T-cell (primary cell): ENCODE results near the gene GRM1. TPM values are rescaled to one million over a fixed set of nuclear protein-coding genes. Genes with fewer than 3 reads are reported as not detected.

Experiments
- ATAC-seq, 4 experiments: fragments of 200-7000 bp in 3 of 4; fragments of 150-1000 bp in 1 of 4; cut with Tn5 transposase; replicated peaks in 1 of 4; 1 replicate in 3 of 4; 2 replicates in 1 of 4; pipeline ENCODE4 v1.10.0; 2021; ENCODE audit warnings: moderate library complexity in 3 of 4, mild to moderate bottlenecking in 2 of 4, moderate number of reproducible peaks in 1 of 4
- CTCF ChIA-PET, 2 donors: fragments of 300-600 bp; sonication (Branson Sonifier 250); formaldehyde crosslinking; loops; one replicate each; lab custom pipeline; 2022; ENCODE audit warnings: antibody characterized with exemption in 2 of 2; lab: Charles Lee
- POLR2A ChIA-PET, 2 donors: fragments of 300-600 bp; sonication (Branson Sonifier 250); formaldehyde crosslinking; loops; one replicate each; lab custom pipeline; 2022; ENCODE audit warnings: antibody characterized with exemption in 2 of 2; lab: Charles Lee
- DNase-seq, 35 experiments: peaks; one replicate each; pipeline versions ENCODE4 v3.0.0 to v3.0.0-alpha.2; 2013 to 2023
- H3K27ac ChIP-seq: one replicate; pipeline ENCODE4 v1.5.1; 2013; ENCODE audit warnings: low read length
- H3K27me3 ChIP-seq, 2 experiments: replicated peaks in 1 of 2; 1 replicate in 1 of 2; 2 replicates in 1 of 2; pipeline versions ENCODE4 v1.6.1 to v1.7.0; 2013; ENCODE audit warnings: low read length in 1 of 2, mixed read lengths in 1 of 2; ENCODE audit not compliant: control insufficient read depth in 2 of 2, insufficient read depth in 2 of 2; ENCODE audit errors: extremely low read depth in 1 of 2
- H3K36me3 ChIP-seq, 2 donors: 1 replicate in 1 of 2; 2 replicates in 1 of 2; pipeline versions ENCODE4 v1.6.1 to v1.7.0; 2013; ENCODE audit warnings: low read length in 1 of 2; ENCODE audit not compliant: control insufficient read depth in 2 of 2, insufficient read depth in 1 of 2; ENCODE audit errors: extremely low read depth in 1 of 2
- H3K4me1 ChIP-seq, 2 experiments: 1 replicate in 1 of 2; 2 replicates in 1 of 2; pipeline versions ENCODE4 v1.6.1 to v1.7.0; 2013; ENCODE audit warnings: low read length in 2 of 2, mixed read lengths in 1 of 2; ENCODE audit not compliant: insufficient read depth in 2 of 2, control insufficient read depth in 1 of 2; ENCODE audit errors: extremely low read depth in 1 of 2
- H3K4me3 ChIP-seq, 2 donors: 1 replicate in 1 of 2; 2 replicates in 1 of 2; pipeline versions ENCODE4 v1.5.1 to v1.7.0; 2013; ENCODE audit warnings: mild to moderate bottlenecking in 2 of 2, low read length in 1 of 2, moderate library complexity in 1 of 2; ENCODE audit not compliant: control insufficient read depth in 1 of 2; ENCODE audit errors: extremely low read depth in 1 of 2
- H3K9me3 ChIP-seq: 2 replicates; pipeline ENCODE4 v1.7.0; 2013
- H3K27ac Mint-ChIP-seq, 2 donors: one replicate each; pipeline ENCODE4 v1.8.0; 2020 to 2021; ENCODE audit warnings: mild to moderate bottlenecking in 2 of 2, mixed read lengths in 2 of 2
- H3K27me3 Mint-ChIP-seq, 2 donors: one replicate each; pipeline ENCODE4 v1.8.0; 2021 to 2022; ENCODE audit warnings: mixed read lengths in 2 of 2
- H3K36me3 Mint-ChIP-seq: one replicate; pipeline ENCODE4 v1.8.0; 2021; ENCODE audit warnings: mixed read lengths
- H3K4me1 Mint-ChIP-seq, 3 donors: one replicate each; pipeline ENCODE4 v1.8.0; 2020 to 2022; ENCODE audit warnings: mixed read lengths in 3 of 3, mild to moderate bottlenecking in 1 of 3
- H3K4me3 Mint-ChIP-seq, 3 donors: one replicate each; pipeline ENCODE4 v1.8.0; 2020 to 2022; ENCODE audit warnings: mild to moderate bottlenecking in 3 of 3, mixed read lengths in 3 of 3, moderate library complexity in 3 of 3
- H3K9me3 Mint-ChIP-seq, 3 donors: one replicate each; pipeline ENCODE4 v1.8.0; 2020 to 2022; ENCODE audit warnings: mixed read lengths in 3 of 3
- WGBS: methylation state at CpG from one replicate; pipeline ENCODE4 v1.1.5; 2013; ENCODE audit warnings: missing lambda C conversion rate; ENCODE audit not compliant: insufficient coverage; 5-methylcytosine and 5-hydroxymethylcytosine counted together
- total RNA-seq, 35 experiments: library from RNA in 6 of 35; stranded (reverse) in 6 of 35; fragments of 120-200 nt in 1 of 35; gene quantifications; one replicate each; pipeline versions ENCODE4 v1.2.1 to v1.2.4 and lab custom pipeline; 2013 to 2026

The GRM1 gene
- total RNA-seq, 5 donors from 2014 or later (not counting 1 experiment from before 2014, with no cell fraction given) = not detected

DNA sequence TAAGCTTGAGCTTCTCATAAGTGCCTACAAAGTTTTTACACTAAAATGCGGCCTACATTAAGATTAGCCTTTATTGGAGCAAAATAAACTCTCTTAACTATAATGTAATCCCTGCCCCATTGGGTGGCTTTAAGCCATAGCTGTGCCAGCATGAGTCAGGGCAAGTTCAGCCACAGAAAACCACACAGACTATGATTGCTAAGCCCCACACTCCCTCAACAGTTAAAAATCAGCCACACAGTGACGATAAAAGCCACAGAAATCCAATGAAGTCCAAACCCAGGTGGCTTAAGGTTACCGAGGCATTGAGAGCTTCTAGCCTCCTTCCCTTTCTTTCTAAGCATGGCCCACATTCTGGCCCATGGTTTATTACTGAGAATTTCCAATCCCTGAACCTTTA, 61.6 kb downstream of the GRM1 start:
- H3K27me3 Mint-ChIP-seq = peaks cover 2 to 4% of the 10 kb centered on the region in 2 donors
- H3K9me3 ChIP-seq = no peaks in the 10 kb centered on the region
- 65% methylated on average over 2 of the region's 3 CpGs for WGBS
- no peak overlapping the region for H3K4me3 Mint-ChIP-seq
- no peak overlapping the region for H3K4me3 ChIP-seq
- no peak overlapping the region for H3K27ac ChIP-seq
- no peak overlapping the region for H3K27ac Mint-ChIP-seq
- no peaks in the 10 kb centered on the region for H3K27me3 ChIP-seq
- no peaks in the 10 kb centered on the region for H3K36me3 Mint-ChIP-seq
- POLR2A ChIA-PET = interaction anchor here in 1 of 2 donors (0.6 kb wide), 1 partner anchor 26 kb away, joined by 4 read pairs; no protein-coding TSS in a partner anchor
- no peak for ATAC-seq
- no peaks in the 10 kb centered on the region for H3K4me1 Mint-ChIP-seq
- CTCF ChIA-PET = no interaction called here
- no peak for DNase-seq
- H3K4me1 ChIP-seq = no peaks in the 10 kb centered on the region
- H3K36me3 ChIP-seq = no peaks in the 10 kb centered on the region
- no peaks in the 10 kb centered on the region for H3K9me3 Mint-ChIP-seq

GRCh38 chr6:146092961-146093686, 64.3 kb downstream of the GRM1 start:
- no peak overlapping the region for H3K4me3 ChIP-seq
- H3K4me1 ChIP-seq = no peaks in the 10 kb centered on the region
- H3K27me3 ChIP-seq = no peaks in the 10 kb centered on the region
- no peak for DNase-seq
- Mint-ChIP-seq H3K9me3 (no peaks in the 10 kb centered on the region), H3K27ac (no peak overlapping the region), H3K36me3 (no peaks in the 10 kb centered on the region), H3K4me3 (no peak overlapping the region), H3K27me3 (peaks cover 0 to 4% of the 10 kb centered on the region in 2 donors), H3K4me1 (no peaks in the 10 kb centered on the region)
- no peak for ATAC-seq
- POLR2A ChIA-PET = no interaction called here
- H3K36me3 ChIP-seq = no peaks in the 10 kb centered on the region
- no CpG with 5 or more reads among the region's 3 CpGs for WGBS
- CTCF ChIA-PET = no interaction called here
- H3K9me3 ChIP-seq = no peaks in the 10 kb centered on the region
- no peak overlapping the region for H3K27ac ChIP-seq

GRCh38 chr6:146095481-146095880, 66.6 kb downstream of the GRM1 start:
- DNase-seq = no peak
- H3K4me3 Mint-ChIP-seq = no peak overlapping the region
- H3K27me3 ChIP-seq = no peaks in the 10 kb centered on the region
- no peak overlapping the region for H3K4me3 ChIP-seq
- H3K4me1 Mint-ChIP-seq = no peaks in the 10 kb centered on the region
- no peaks in the 10 kb centered on the region for H3K9me3 Mint-ChIP-seq
- no peak for ATAC-seq
- peaks cover 0 to 4% of the 10 kb centered on the region in 2 donors for H3K27me3 Mint-ChIP-seq
- no peaks in the 10 kb centered on the region for H3K36me3 ChIP-seq
- H3K4me1 ChIP-seq = no peaks in the 10 kb centered on the region
- ChIA-PET CTCF (no interaction called here), POLR2A (no interaction called here)
- no peak overlapping the region for H3K27ac Mint-ChIP-seq
- no peaks in the 10 kb centered on the region for H3K9me3 ChIP-seq
- no CpG with 5 or more reads among the region's 2 CpGs for WGBS
- no peak overlapping the region for H3K27ac ChIP-seq
- no peaks in the 10 kb centered on the region for H3K36me3 Mint-ChIP-seq

GRCh38 chr6:146097586-146097985, 68.7 kb downstream of the GRM1 start:
- H3K27me3 ChIP-seq = no peaks in the 10 kb centered on the region
- no peaks in the 10 kb centered on the region for H3K4me1 ChIP-seq
- no peaks in the 10 kb centered on the region for H3K9me3 ChIP-seq
- no peaks in the 10 kb centered on the region for H3K36me3 ChIP-seq
- Mint-ChIP-seq H3K9me3 (no peaks in the 10 kb centered on the region), H3K36me3 (no peaks in the 10 kb centered on the region), H3K27me3 (peaks cover 0 to 7% of the 10 kb centered on the region in 2 donors), H3K27ac (no peak overlapping the region), H3K4me3 (no peak overlapping the region), H3K4me1 (no peaks in the 10 kb centered on the region)
- CTCF ChIA-PET = no interaction called here
- H3K4me3 ChIP-seq = no peak overlapping the region
- DNase-seq (no peak), ATAC-seq (no peak)
- 86% methylated on average over 2 of the region's 2 CpGs for WGBS
- H3K27ac ChIP-seq = no peak overlapping the region
- POLR2A ChIA-PET = no interaction called here

- Histone ChIP-seq H3K4me1 (no peaks in the 10 kb centered on the region), H3K36me3 (no peaks in the 10 kb centered on the region), H3K9me3 (no peaks in the 10 kb centered on the region), H3K27me3 (no peaks in the 10 kb centered on the region), H3K4me3 (no peak overlapping the region), H3K27ac (no peak overlapping the region)
- no peaks in the 10 kb centered on the region for H3K9me3 Mint-ChIP-seq
- DNase-seq = no peak
- H3K4me1 Mint-ChIP-seq = no peaks in the 10 kb centered on the region
- no CpG with 5 or more reads among the region's 1 CpG for WGBS
- no peak overlapping the region for H3K27ac Mint-ChIP-seq
- ChIA-PET POLR2A (no interaction called here), CTCF (no interaction called here)
- no peaks in the 10 kb centered on the region for H3K36me3 Mint-ChIP-seq
- peaks cover 0 to 13% of the 10 kb centered on the region in 2 donors for H3K27me3 Mint-ChIP-seq
- ATAC-seq = no peak
- no peak overlapping the region for H3K4me3 Mint-ChIP-seq
Observed at GRCh38 chr6:146100776-146101175, 71.9 kb downstream of the GRM1 start.

- WGBS = 80% methylated on average over 2 of the region's 3 CpGs
- Mint-ChIP-seq H3K36me3 (no peaks in the 10 kb centered on the region), H3K4me1 (no peaks in the 10 kb centered on the region), H3K4me3 (no peak overlapping the region), H3K9me3 (peaks cover 0 to 5% (median 0%) of the 10 kb centered on the region in 3 donors), H3K27ac (no peak overlapping the region), H3K27me3 (peaks cover 0 to 16% of the 10 kb centered on the region in 2 donors)
- H3K27me3 ChIP-seq = no peaks in the 10 kb centered on the region
- H3K9me3 ChIP-seq = no peaks in the 10 kb centered on the region
- ChIA-PET POLR2A (no interaction called here), CTCF (no interaction called here)
- ATAC-seq (no peak), DNase-seq (no peak)
- H3K4me3 ChIP-seq = no peak overlapping the region
- no peaks in the 10 kb centered on the region for H3K36me3 ChIP-seq
- no peak overlapping the region for H3K27ac ChIP-seq
- H3K4me1 ChIP-seq = no peaks in the 10 kb centered on the region
Observed at GRCh38 chr6:146103416-146104072, 74.7 kb downstream of the GRM1 start.
